HG03060 (cell line): ENCODE data around the gene KLF6.

Experiments
- ATAC-seq: cut with Tn5 transposase; IDR thresholded peaks from one replicate; pipeline ENCODE4 v1.9.1; 2021; ENCODE audit warnings: low read depth, moderate number of reproducible peaks; ENCODE audit not compliant: unreplicated experiment

KLF6 gene

GRCh38 chr10:3759397-3759796, 25.6 kb downstream of the KLF6 start:
- ATAC-seq = no peak

- ATAC-seq = no peak
These were observed 26.5 kb downstream of the KLF6 start for GRCh38 chr10:3758491-3758970.

- ATAC-seq = peak; percentile 79
These were observed 27.1 kb downstream of the KLF6 start for GRCh38 chr10:3757638-3758490.

- ATAC-seq = no peak
These were observed 27.8 kb downstream of the KLF6 start for GRCh38 chr10:3757250-3757637.

GRCh38 chr10:3756360-3756740, 28.7 kb downstream of the KLF6 start:
- ATAC-seq = no peak

GRCh38 chr10:3755440-3756359, 29.3 kb downstream of the KLF6 start:
- no peak for ATAC-seq

- ATAC-seq = no peak
These were observed 30.1 kb downstream of the KLF6 start for GRCh38 chr10:3754727-3755439.

- ATAC-seq = no peak
These were observed 34.2 kb downstream of the KLF6 start for GRCh38 chr10:3750854-3751253.

- no peak for ATAC-seq
These were observed 34.8 kb downstream of the KLF6 start for GRCh38 chr10:3750006-3750816.

GRCh38 chr10:3749600-3749999, 35.4 kb downstream of the KLF6 start:
- no peak for ATAC-seq

GRCh38 chr10:3749011-3749410, 36.0 kb downstream of the KLF6 start:
- no peak for ATAC-seq

- ATAC-seq = no peak
These were observed 36.5 kb downstream of the KLF6 start for GRCh38 chr10:3748484-3748883.

GRCh38 chr10:3747984-3748383, 37.0 kb downstream of the KLF6 start:
- no peak for ATAC-seq

- ATAC-seq = no peak
These were observed 37.6 kb downstream of the KLF6 start for GRCh38 chr10:3747248-3747960.

- ATAC-seq = no peak
These were observed 38.4 kb downstream of the KLF6 start for GRCh38 chr10:3746634-3747033.

GRCh38 chr10:3745521-3745920, 39.5 kb downstream of the KLF6 start:
- no peak for ATAC-seq

- ATAC-seq = no peak
These were observed 43.1 kb downstream of the KLF6 start for GRCh38 chr10:3741688-3742461.

GRCh38 chr10:3740157-3740871, 44.7 kb downstream of the KLF6 start:
- no peak for ATAC-seq
